GM23338 (cell line): ENCODE data around the gene CNTNAP2. TPM values are rescaled to one million over a fixed set of nuclear protein-coding genes. Genes with fewer than 3 reads are reported as not detected.

ENCODE experiments used
- ATAC-seq: fragments of 200-7000 bp; cut with Tn5 transposase; 3 replicates; pipeline ENCODE4 v1.9.1; 2020
- DNase-seq: peaks from one replicate; pipeline ENCODE4 v3.0.0-alpha.2; 2015; ENCODE audit warnings: low spot score
- H2AFZ ChIP-seq: fragments of 200-600 bp; sonication (generic); 2 replicates; pipeline ENCODE4 v1.8.0; 2016; ENCODE audit warnings: antibody characterized with exemption, mild to moderate bottlenecking, moderate library complexity
- H3F3A ChIP-seq: fragments of 200-600 bp; sonication (generic); replicated peaks from 2 replicates; pipeline ENCODE4 v1.8.0; 2017; ENCODE audit warnings: antibody characterized with exemption, mixed run types, low read depth
- H3K27ac ChIP-seq: fragments of 200-600 bp; sonication (generic); 2 replicates; pipeline ENCODE4 v1.6.1; 2016; ENCODE audit warnings: low read depth
- H3K27me3 ChIP-seq: fragments of 200-600 bp; sonication (generic); 2 replicates; pipeline ENCODE4 v1.8.0; 2016; ENCODE audit warnings: mild to moderate bottlenecking, mixed run types, moderate library complexity; ENCODE audit not compliant: insufficient read depth
- H3K36me3 ChIP-seq: fragments of 200-600 bp; sonication (generic); 2 replicates; pipeline ENCODE4 v1.8.0; 2016; ENCODE audit warnings: mild to moderate bottlenecking; ENCODE audit not compliant: insufficient read depth
- H3K4me1 ChIP-seq: fragments of 200-600 bp; sonication (generic); 2 replicates; pipeline ENCODE4 v1.8.0; 2016; ENCODE audit warnings: mild to moderate bottlenecking, moderate library complexity; ENCODE audit not compliant: insufficient read depth
- H3K4me2 ChIP-seq: fragments of 200-600 bp; sonication (generic); 2 replicates; pipeline ENCODE4 v1.7.1; 2017; ENCODE audit warnings: mixed run types
- H3K4me3 ChIP-seq: fragments of 200-600 bp; sonication (generic); 2 replicates; pipeline ENCODE4 v1.6.1; 2016; ENCODE audit warnings: mixed run types
- H3K79me2 ChIP-seq: fragments of 200-600 bp; sonication (generic); replicated peaks from 2 replicates; pipeline ENCODE4 v1.8.0; 2017; ENCODE audit warnings: mild to moderate bottlenecking; ENCODE audit not compliant: insufficient read depth
- H3K9me2 ChIP-seq: fragments of 200-600 bp; sonication (generic); 2 replicates; pipeline ENCODE4 v1.8.0; 2017; ENCODE audit not compliant: insufficient read depth
- H4K20me1 ChIP-seq: fragments of 200-600 bp; sonication (generic); replicated peaks from 2 replicates; pipeline ENCODE4 v1.8.0; 2017; ENCODE audit warnings: mild to moderate bottlenecking; ENCODE audit not compliant: insufficient read depth
- H3K27ac Mint-ChIP-seq: 2 replicates; pipeline ENCODE4 v1.8.0; 2020; ENCODE audit warnings: inconsistent platforms, mild to moderate bottlenecking, moderate library complexity, mixed read lengths
- H3K27me3 Mint-ChIP-seq: 3 replicates; pipeline ENCODE4 v1.8.0; 2022; ENCODE audit warnings: low read depth, mild to moderate bottlenecking, moderate library complexity, mixed read lengths, inconsistent platforms; ENCODE audit not compliant: insufficient read depth, poor library complexity
- H3K36me3 Mint-ChIP-seq: 3 replicates; pipeline ENCODE4 v1.8.0; 2021; ENCODE audit warnings: low read depth, mild to moderate bottlenecking, inconsistent platforms, moderate library complexity, mixed read lengths
- H3K4me1 Mint-ChIP-seq: 3 replicates; pipeline ENCODE4 v1.8.0; 2020; ENCODE audit warnings: mild to moderate bottlenecking, inconsistent platforms, mixed read lengths
- H3K4me3 Mint-ChIP-seq: 3 replicates; pipeline ENCODE4 v1.8.0; 2021; ENCODE audit warnings: moderate library complexity, mild to moderate bottlenecking, inconsistent platforms, mixed read lengths
- H3K9me3 Mint-ChIP-seq: 3 replicates; pipeline ENCODE4 v1.8.0; 2020; ENCODE audit warnings: moderate library complexity, mild to moderate bottlenecking, inconsistent platforms, mixed read lengths
- CREB1 ChIP-seq: fragments of 250-450 bp; sonication (Bioruptor Pico); IDR thresholded peaks from 2 replicates; pipeline ENCODE4 v1.5.0; 2020; ENCODE audit warnings: low read depth, mild to moderate bottlenecking, moderate library complexity
- EZH2 ChIP-seq: fragments of 200-600 bp; sonication (generic); IDR thresholded peaks from one replicate; pipeline ENCODE4 v1.8.0; 2017; ENCODE audit warnings: antibody characterized with exemption, mild to moderate bottlenecking, low read depth; ENCODE audit not compliant: unreplicated experiment
- EZH2phosphoT487 ChIP-seq: fragments of 200-600 bp; sonication (generic); IDR thresholded peaks from one replicate; pipeline ENCODE4 v1.8.1; 2018; ENCODE audit warnings: antibody characterized with exemption; ENCODE audit not compliant: unreplicated experiment
- JUNB ChIP-seq: IDR thresholded peaks from one replicate; pipeline ENCODE4 v1.6.1; 2016; ENCODE audit warnings: antibody characterized with exemption; ENCODE audit not compliant: unreplicated experiment
- NANOG ChIP-seq: IDR thresholded peaks from 2 replicates; pipeline ENCODE4 v1.6.1; 2016; ENCODE audit warnings: antibody characterized with exemption, borderline replicate concordance
- POLR2AphosphoS5 ChIP-seq: IDR thresholded peaks from 2 replicates; pipeline ENCODE4 v1.6.1; 2016; ENCODE audit warnings: antibody characterized with exemption, low read depth
- STAT1 ChIP-seq: IDR thresholded peaks from one replicate; pipeline ENCODE4 v1.6.1; 2016; ENCODE audit warnings: antibody characterized with exemption; ENCODE audit not compliant: unreplicated experiment
- ZNF114 ChIP-seq: fragments of 250-450 bp; sonication (Bioruptor Pico); IDR thresholded peaks from 2 replicates; pipeline ENCODE4 v1.5.0; 2020; ENCODE audit warnings: mild to moderate bottlenecking, moderate library complexity
- ZNF331 ChIP-seq: fragments of 250-450 bp; sonication (Bioruptor Pico); IDR thresholded peaks from 2 replicates; pipeline ENCODE4 v1.5.0; 2020; ENCODE audit warnings: low read depth, mild to moderate bottlenecking, moderate library complexity
- polyA plus RNA-seq: library from polyadenylated mRNA; unstranded; fragments of >200 nt; fragmentation: Nextera tagmentation; extraction: Ambion mirVana; gene quantifications from 2 replicates; pipeline ENCODE4 v1.2.1, GENCODE V29; 2016
- total RNA-seq: library from RNA; depleted of rRNA; stranded (reverse); fragments of >200 nt; shearing (Covaris generic); gene quantifications from 2 replicates; pipeline ENCODE4 v1.2.3, GENCODE V29; 2014
- TF ChIP-seq, protein P1 (sequence below): IDR thresholded peaks from 2 replicates; pipeline ENCODE4 v1.6.1; 2016; ENCODE audit warnings: antibody characterized with exemption
- TF ChIP-seq, protein P2 (sequence below), 2 experiments: fragments of 200-600 bp in 1 of 2; sonication (generic) in 1 of 2; conservative IDR thresholded peaks; 2 replicates each; pipeline versions ENCODE4 v1.5.1 to v1.6.1; 2016 to 2017; ENCODE audit warnings: antibody characterized with exemption in 2 of 2, low read depth in 2 of 2, mild to moderate bottlenecking in 2 of 2, moderate library complexity in 1 of 2
- TF ChIP-seq, protein P3 (sequence below): IDR thresholded peaks from one replicate; pipeline ENCODE4 v1.6.1; 2018; ENCODE audit warnings: antibody characterized with exemption; ENCODE audit not compliant: unreplicated experiment

The CNTNAP2 gene
- total and polyA plus RNA-seq, 2 experiments from 2014 or later, result 38.2 to 61.3 TPM

DNA sequence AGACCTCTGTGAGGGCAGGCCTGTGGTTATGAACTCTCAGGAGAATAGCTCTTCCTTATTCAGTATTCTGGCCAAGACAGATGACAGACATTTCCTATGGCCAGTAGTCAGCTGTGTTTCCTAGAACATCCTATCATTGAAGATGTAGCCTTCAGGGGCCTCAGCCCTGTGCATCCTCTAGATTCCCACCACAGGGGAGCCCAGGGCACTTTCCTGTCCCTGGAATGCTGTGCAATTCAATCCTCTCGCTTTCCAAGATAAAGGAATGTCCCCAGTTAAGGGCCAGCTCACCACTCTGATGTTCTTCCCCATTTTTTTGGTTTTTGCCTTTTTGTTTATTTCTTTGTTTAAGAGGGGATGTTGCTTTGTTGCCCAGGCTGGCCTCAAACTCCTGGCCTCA, 1895.2 kb downstream of the CNTNAP2 start (continued):
- TF ChIP-seq, protein P1, sequence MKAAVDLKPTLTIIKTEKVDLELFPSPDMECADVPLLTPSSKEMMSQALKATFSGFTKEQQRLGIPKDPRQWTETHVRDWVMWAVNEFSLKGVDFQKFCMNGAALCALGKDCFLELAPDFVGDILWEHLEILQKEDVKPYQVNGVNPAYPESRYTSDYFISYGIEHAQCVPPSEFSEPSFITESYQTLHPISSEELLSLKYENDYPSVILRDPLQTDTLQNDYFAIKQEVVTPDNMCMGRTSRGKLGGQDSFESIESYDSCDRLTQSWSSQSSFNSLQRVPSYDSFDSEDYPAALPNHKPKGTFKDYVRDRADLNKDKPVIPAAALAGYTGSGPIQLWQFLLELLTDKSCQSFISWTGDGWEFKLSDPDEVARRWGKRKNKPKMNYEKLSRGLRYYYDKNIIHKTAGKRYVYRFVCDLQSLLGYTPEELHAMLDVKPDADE, result no peak
- no peak for TF ChIP-seq ZNF331 (CRISPR knock-in tag)
- TF ChIP-seq, protein P2, sequence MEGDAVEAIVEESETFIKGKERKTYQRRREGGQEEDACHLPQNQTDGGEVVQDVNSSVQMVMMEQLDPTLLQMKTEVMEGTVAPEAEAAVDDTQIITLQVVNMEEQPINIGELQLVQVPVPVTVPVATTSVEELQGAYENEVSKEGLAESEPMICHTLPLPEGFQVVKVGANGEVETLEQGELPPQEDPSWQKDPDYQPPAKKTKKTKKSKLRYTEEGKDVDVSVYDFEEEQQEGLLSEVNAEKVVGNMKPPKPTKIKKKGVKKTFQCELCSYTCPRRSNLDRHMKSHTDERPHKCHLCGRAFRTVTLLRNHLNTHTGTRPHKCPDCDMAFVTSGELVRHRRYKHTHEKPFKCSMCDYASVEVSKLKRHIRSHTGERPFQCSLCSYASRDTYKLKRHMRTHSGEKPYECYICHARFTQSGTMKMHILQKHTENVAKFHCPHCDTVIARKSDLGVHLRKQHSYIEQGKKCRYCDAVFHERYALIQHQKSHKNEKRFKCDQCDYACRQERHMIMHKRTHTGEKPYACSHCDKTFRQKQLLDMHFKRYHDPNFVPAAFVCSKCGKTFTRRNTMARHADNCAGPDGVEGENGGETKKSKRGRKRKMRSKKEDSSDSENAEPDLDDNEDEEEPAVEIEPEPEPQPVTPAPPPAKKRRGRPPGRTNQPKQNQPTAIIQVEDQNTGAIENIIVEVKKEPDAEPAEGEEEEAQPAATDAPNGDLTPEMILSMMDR (conservative IDR thresholded peaks at IDR 0.05; ENCODE audit: low read depth in 2 of 2), result no peak

DNA sequence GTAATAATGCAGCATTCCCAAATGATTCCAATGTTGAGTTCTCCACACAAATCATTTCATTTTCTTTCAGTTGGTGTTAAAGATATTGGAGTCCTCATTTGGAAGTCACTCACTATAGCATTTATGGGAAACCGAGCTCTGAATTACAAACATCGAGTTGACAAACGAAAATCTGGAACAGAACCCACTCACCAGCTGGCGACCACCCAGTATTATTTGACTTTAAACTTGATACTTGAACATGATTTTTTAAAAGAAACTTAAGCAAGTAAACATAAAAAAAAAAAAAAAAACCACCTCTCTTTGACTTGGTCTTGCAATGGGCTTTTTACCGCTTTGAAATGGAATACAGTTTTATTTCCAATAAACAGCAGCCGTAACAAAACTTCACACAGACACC, 1897.4 kb downstream of the CNTNAP2 start:
- Mint-ChIP-seq H3K36me3 (no peaks in the 10 kb centered on the region), H3K4me1 (peaks cover 9% of the 10 kb centered on the region)

DNA sequence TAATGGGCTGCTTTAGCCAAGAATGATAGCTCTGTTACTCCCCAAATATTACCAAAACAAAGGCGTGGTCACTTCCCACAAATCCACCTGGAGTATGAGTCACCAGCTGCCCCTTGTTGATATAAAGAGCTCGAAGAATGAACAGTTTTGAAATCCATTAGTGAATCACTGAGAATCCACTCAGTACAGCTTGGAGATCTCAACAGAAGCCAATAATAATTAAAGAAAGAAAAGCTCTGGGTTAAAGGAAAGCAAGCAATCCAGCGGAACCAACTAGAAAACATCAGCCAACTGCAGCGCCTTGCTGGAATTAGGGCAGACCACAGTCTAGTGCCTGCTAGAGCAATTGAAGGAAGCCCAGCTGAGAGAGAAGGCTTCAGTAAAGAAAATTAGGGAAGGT, 1897.9 kb downstream of the CNTNAP2 start:
- ATAC-seq (no peak), DNase-seq (no peak)
- Histone ChIP-seq H3K27ac (no peak overlapping the region), H3K4me3 (no peak overlapping the region), H2AFZ (no peak overlapping the region), H3K36me3 (no peaks in the 10 kb centered on the region), H4K20me1 (no peaks in the 10 kb centered on the region), H3K4me2 (no peak overlapping the region), H3K27me3 (no peaks in the 10 kb centered on the region), H3K9me2 (no peaks in the 10 kb centered on the region), H3K4me1 (no peaks in the 10 kb centered on the region), H3K79me2 (no peaks in the 10 kb centered on the region), H3F3A (no peaks in the 10 kb centered on the region)
- peaks cover 9% of the 10 kb centered on the region for H3K4me1 Mint-ChIP-seq
- H3K27me3 Mint-ChIP-seq, result peaks cover 3% of the 10 kb centered on the region
- no peaks in the 10 kb centered on the region for H3K36me3 Mint-ChIP-seq
- TF ChIP-seq ZNF331 (CRISPR knock-in tag), result no peak
- no peak for TF ChIP-seq JUNB
- no peak for TF ChIP-seq EZH2
- no peak for TF ChIP-seq ZNF114 (CRISPR knock-in tag)
- TF ChIP-seq, protein P2 (conservative IDR thresholded peaks at IDR 0.05; ENCODE audit: low read depth in 2 of 2), result no peak
- no peak for TF ChIP-seq STAT1
- TF ChIP-seq NANOG, result no peak
- TF ChIP-seq, protein P1, result no peak
- TF ChIP-seq CREB1 (CRISPR knock-in tag), result no peak
- no peak for TF ChIP-seq EZH2phosphoT487
- TF ChIP-seq POLR2AphosphoS5, result no peak
- TF ChIP-seq, protein P3, sequence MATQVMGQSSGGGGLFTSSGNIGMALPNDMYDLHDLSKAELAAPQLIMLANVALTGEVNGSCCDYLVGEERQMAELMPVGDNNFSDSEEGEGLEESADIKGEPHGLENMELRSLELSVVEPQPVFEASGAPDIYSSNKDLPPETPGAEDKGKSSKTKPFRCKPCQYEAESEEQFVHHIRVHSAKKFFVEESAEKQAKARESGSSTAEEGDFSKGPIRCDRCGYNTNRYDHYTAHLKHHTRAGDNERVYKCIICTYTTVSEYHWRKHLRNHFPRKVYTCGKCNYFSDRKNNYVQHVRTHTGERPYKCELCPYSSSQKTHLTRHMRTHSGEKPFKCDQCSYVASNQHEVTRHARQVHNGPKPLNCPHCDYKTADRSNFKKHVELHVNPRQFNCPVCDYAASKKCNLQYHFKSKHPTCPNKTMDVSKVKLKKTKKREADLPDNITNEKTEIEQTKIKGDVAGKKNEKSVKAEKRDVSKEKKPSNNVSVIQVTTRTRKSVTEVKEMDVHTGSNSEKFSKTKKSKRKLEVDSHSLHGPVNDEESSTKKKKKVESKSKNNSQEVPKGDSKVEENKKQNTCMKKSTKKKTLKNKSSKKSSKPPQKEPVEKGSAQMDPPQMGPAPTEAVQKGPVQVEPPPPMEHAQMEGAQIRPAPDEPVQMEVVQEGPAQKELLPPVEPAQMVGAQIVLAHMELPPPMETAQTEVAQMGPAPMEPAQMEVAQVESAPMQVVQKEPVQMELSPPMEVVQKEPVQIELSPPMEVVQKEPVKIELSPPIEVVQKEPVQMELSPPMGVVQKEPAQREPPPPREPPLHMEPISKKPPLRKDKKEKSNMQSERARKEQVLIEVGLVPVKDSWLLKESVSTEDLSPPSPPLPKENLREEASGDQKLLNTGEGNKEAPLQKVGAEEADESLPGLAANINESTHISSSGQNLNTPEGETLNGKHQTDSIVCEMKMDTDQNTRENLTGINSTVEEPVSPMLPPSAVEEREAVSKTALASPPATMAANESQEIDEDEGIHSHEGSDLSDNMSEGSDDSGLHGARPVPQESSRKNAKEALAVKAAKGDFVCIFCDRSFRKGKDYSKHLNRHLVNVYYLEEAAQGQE, result no peak
- peaks cover 13% of the 10 kb centered on the region; the same call in 2 of the 3 replicates for H3K9me3 Mint-ChIP-seq
- H3K27ac Mint-ChIP-seq, result no peak overlapping the region
- no peak overlapping the region for H3K4me3 Mint-ChIP-seq

More for the DNA sequence above, 1897.4 kb downstream of the CNTNAP2 start:
- no peak overlapping the region for H3K4me3 Mint-ChIP-seq
- H3K27ac Mint-ChIP-seq, result no peak overlapping the region
- Histone ChIP-seq H3F3A (no peaks in the 10 kb centered on the region), H2AFZ (no peak overlapping the region), H3K9me2 (no peaks in the 10 kb centered on the region), H3K27ac (no peak overlapping the region), H3K36me3 (no peaks in the 10 kb centered on the region), H3K27me3 (no peaks in the 10 kb centered on the region), H3K4me2 (no peak overlapping the region), H3K4me1 (no peaks in the 10 kb centered on the region), H4K20me1 (no peaks in the 10 kb centered on the region), H3K4me3 (no peak overlapping the region), H3K79me2 (no peaks in the 10 kb centered on the region)
- peaks cover 1% of the 10 kb centered on the region for H3K27me3 Mint-ChIP-seq
- ATAC-seq (no peak), DNase-seq (no peak)
- peaks cover 9% of the 10 kb centered on the region; the same call in 2 of the 3 replicates for H3K9me3 Mint-ChIP-seq
- TF ChIP-seq EZH2phosphoT487 (no peak), CREB1 (CRISPR knock-in tag) (no peak), ZNF114 (CRISPR knock-in tag) (no peak), JUNB (no peak), STAT1 (no peak)
